H9 (cell line): Measurements from ENCODE around the gene GYG2. TPM values are rescaled to one million over a fixed set of nuclear protein-coding genes. Genes with fewer than 3 reads are reported as not detected.

ENCODE experiments used
- DNase-seq: peaks from one replicate; pipeline ENCODE4 v3.0.0-alpha.2; 2017
- H2AFZ ChIP-seq: one replicate; pipeline ENCODE4 v1.6.1; 2013; ENCODE audit warnings: mild to moderate bottlenecking, low read length, control low read depth, moderate library complexity
- H2AK5ac ChIP-seq: 2 replicates; pipeline ENCODE4 v1.6.1; 2013; ENCODE audit warnings: low read length, control low read depth, mixed read lengths; ENCODE audit not compliant: insufficient read length
- H2BK120ac ChIP-seq: one replicate; pipeline ENCODE4 v1.6.1; 2013; ENCODE audit warnings: low read depth, mild to moderate bottlenecking, low read length, control low read depth, inconsistent platforms; ENCODE audit not compliant: poor library complexity, severe bottlenecking
- H2BK12ac ChIP-seq: 2 replicates; pipeline ENCODE4 v1.6.1; 2013; ENCODE audit warnings: low read length, control low read depth, mixed read lengths, low read depth; ENCODE audit not compliant: insufficient read length
- H2BK15ac ChIP-seq: 2 replicates; pipeline ENCODE4 v1.6.1; 2013; ENCODE audit warnings: low read depth, low read length, control low read depth
- H2BK20ac ChIP-seq: one replicate; pipeline ENCODE4 v1.6.1; 2013; ENCODE audit warnings: low read depth, mild to moderate bottlenecking, low read length, control low read depth, inconsistent platforms; ENCODE audit not compliant: poor library complexity, severe bottlenecking
- H2BK5ac ChIP-seq: 2 replicates; pipeline ENCODE4 v1.6.1; 2013; ENCODE audit warnings: low read length, control low read depth, mixed read lengths; ENCODE audit not compliant: insufficient read length
- H3K14ac ChIP-seq: 2 replicates; pipeline ENCODE4 v1.6.1; 2013; ENCODE audit warnings: low read length, control low read depth; ENCODE audit not compliant: insufficient read depth
- H3K18ac ChIP-seq: 2 replicates; pipeline ENCODE4 v1.6.1; 2013; ENCODE audit warnings: low read depth, mild to moderate bottlenecking, mixed read lengths, low read length, control low read depth; ENCODE audit not compliant: insufficient read length
- H3K23ac ChIP-seq: 2 replicates; pipeline ENCODE4 v1.6.1; 2013; ENCODE audit warnings: low read length, control low read depth, mixed read lengths, low read depth; ENCODE audit not compliant: insufficient read length
- H3K23me2 ChIP-seq: 2 replicates; pipeline ENCODE4 v1.6.1; 2013; ENCODE audit warnings: low read depth, mild to moderate bottlenecking, mixed read lengths, low read length, control low read depth; ENCODE audit not compliant: insufficient read length, poor library complexity, severe bottlenecking
- H3K27ac ChIP-seq: 2 replicates; pipeline ENCODE4 v1.5.1; 2013; ENCODE audit warnings: low read length, control low read depth, mixed read lengths, low read depth; ENCODE audit not compliant: insufficient read length
- H3K27me3 ChIP-seq: 2 replicates; pipeline ENCODE4 v1.6.1; 2013; ENCODE audit warnings: low read length, control low read depth, inconsistent platforms; ENCODE audit not compliant: insufficient read depth
- H3K4ac ChIP-seq: 2 replicates; pipeline ENCODE4 v1.6.1; 2013; ENCODE audit warnings: low read depth, mild to moderate bottlenecking, control low read depth, inconsistent platforms, low read length, moderate library complexity
- H3K4me1 ChIP-seq: 2 replicates; pipeline ENCODE4 v1.6.1; 2013; ENCODE audit warnings: low read length, control low read depth, inconsistent platforms; ENCODE audit not compliant: insufficient read depth
- H3K4me2 ChIP-seq: 2 replicates; pipeline ENCODE4 v1.6.1; 2013; ENCODE audit warnings: low read length, control low read depth, mixed read lengths; ENCODE audit not compliant: insufficient read length, insufficient read depth
- H3K56ac ChIP-seq: 2 replicates; pipeline ENCODE4 v1.6.1; 2013; ENCODE audit warnings: low read depth, mild to moderate bottlenecking, mixed read lengths, low read length, control low read depth; ENCODE audit not compliant: insufficient read length
- H3K79me1 ChIP-seq: 2 replicates; pipeline ENCODE4 v1.6.1; 2013; ENCODE audit warnings: low read depth, mild to moderate bottlenecking, moderate library complexity, low read length, control low read depth, inconsistent platforms; ENCODE audit not compliant: insufficient read depth, poor library complexity, severe bottlenecking
- H3K79me2 ChIP-seq: 2 replicates; pipeline ENCODE4 v1.6.1; 2013; ENCODE audit warnings: low read length, control low read depth, inconsistent platforms; ENCODE audit not compliant: insufficient read depth
- H3K9ac ChIP-seq: 2 replicates; pipeline ENCODE4 v1.6.1; 2013; ENCODE audit warnings: low read length, control low read depth, mixed read lengths; ENCODE audit not compliant: insufficient read length; ENCODE audit errors: extremely low read depth
- H3K9me3 ChIP-seq: one replicate; pipeline ENCODE4 v1.6.1; 2013; ENCODE audit warnings: low read depth, low read length, inconsistent platforms; ENCODE audit not compliant: control insufficient read depth
- H3T11ph ChIP-seq: one replicate; pipeline ENCODE4 v1.6.1; 2013; ENCODE audit warnings: mild to moderate bottlenecking, low read length, control low read depth, inconsistent platforms
- H4K20me1 ChIP-seq: one replicate; pipeline ENCODE4 v1.6.1; 2013; ENCODE audit not compliant: control insufficient read depth, insufficient read length, insufficient read depth
- H4K5ac ChIP-seq: 2 replicates; pipeline ENCODE4 v1.6.1; 2013; ENCODE audit warnings: low read depth, mild to moderate bottlenecking, mixed read lengths, low read length, control low read depth; ENCODE audit not compliant: insufficient read length
- H4K8ac ChIP-seq: replicated peaks from 2 replicates; pipeline ENCODE4 v1.6.1; 2013; ENCODE audit warnings: low read length, control low read depth, mixed read lengths, low read depth; ENCODE audit not compliant: insufficient read length
- H4K91ac ChIP-seq: 2 replicates; pipeline ENCODE4 v1.6.1; 2013; ENCODE audit warnings: low read depth, mild to moderate bottlenecking, moderate library complexity, mixed read lengths, low read length, control low read depth; ENCODE audit not compliant: insufficient read length
- H3K27ac Mint-ChIP-seq, 3 experiments: 2 replicates in 2 of 3; 3 replicates in 1 of 3; pipeline ENCODE4 v1.8.0; 2020 to 2021; ENCODE audit warnings: mixed read lengths in 3 of 3, mild to moderate bottlenecking in 1 of 3, moderate library complexity in 1 of 3
- H3K27me3 Mint-ChIP-seq: 2 replicates; pipeline ENCODE4 v1.8.0; 2021; ENCODE audit warnings: low read depth, mild to moderate bottlenecking, moderate library complexity, mixed read lengths
- H3K36me3 Mint-ChIP-seq, 3 experiments: 2 replicates in 2 of 3; 3 replicates in 1 of 3; pipeline ENCODE4 v1.8.0; 2020 to 2021; ENCODE audit warnings: low read depth in 3 of 3, mixed read lengths in 3 of 3; ENCODE audit not compliant: insufficient read depth in 1 of 3
- H3K4me1 Mint-ChIP-seq, 2 experiments: 2 replicates each; pipeline ENCODE4 v1.8.0; 2020; ENCODE audit warnings: mixed read lengths in 2 of 2
- H3K4me3 Mint-ChIP-seq, 2 experiments: 2 replicates in 1 of 2; 3 replicates in 1 of 2; pipeline ENCODE4 v1.8.0; 2020 to 2021; ENCODE audit warnings: mild to moderate bottlenecking in 2 of 2, mixed read lengths in 2 of 2, moderate library complexity in 1 of 2
- H3K9me3 Mint-ChIP-seq, 2 experiments: 2 replicates in 1 of 2; 3 replicates in 1 of 2; pipeline ENCODE4 v1.8.0; 2020; ENCODE audit warnings: mild to moderate bottlenecking in 2 of 2, mixed read lengths in 2 of 2, moderate library complexity in 1 of 2
- CTCF ChIP-seq: fragments of 200-600 bp; sonication (generic); conservative IDR thresholded peaks from 3 replicates; pipeline ENCODE4 v1.8.0; 2021; ENCODE audit warnings: antibody characterized with exemption, mild to moderate bottlenecking
- WGBS: extraction: QIAGEN DNeasy Blood & Tissue Kit; methylation state at CpG from one replicate; pipeline ENCODE4 v1.1.7; 2013; ENCODE audit warnings: missing lambda C conversion rate, low lambda C conversion rate, mixed read lengths; ENCODE audit not compliant: insufficient read length; ENCODE audit errors: extremely low coverage; 5-methylcytosine and 5-hydroxymethylcytosine counted together
- total RNA-seq: library from RNA; stranded (reverse); gene quantifications from 2 replicates; pipeline ENCODE4 v1.2.1, GENCODE V29; 2021

GYG2 gene
- total RNA-seq, 1 experiment from 2014 or later: 95.9 TPM

- no peak overlapping the region for H2AFZ ChIP-seq
- H3K14ac ChIP-seq: no peak overlapping the region
- Mint-ChIP-seq H3K4me3 (no peak overlapping the region), H3K27ac (peak overlapping the region; percentile 21 to 89 (median 54); a peak in 6 of 7 replicates), H3K4me1 (peaks cover 6 to 9% of the 10 kb centered on the region in 2 experiments), H3K9me3 (no peaks in the 10 kb centered on the region; a peak in 1 of 5 replicates), H3K27me3 (no peaks in the 10 kb centered on the region), H3K36me3 (peaks cover 57 to 82% (median 72%) of the 10 kb centered on the region in 3 experiments)
- no peak overlapping the region for H4K8ac ChIP-seq
- no peaks in the 10 kb centered on the region for H3K79me1 ChIP-seq
- H4K91ac ChIP-seq: no peak overlapping the region
- no peak overlapping the region for H2BK120ac ChIP-seq
- H3K9ac ChIP-seq: no peak overlapping the region
- no peak overlapping the region for H2BK15ac ChIP-seq
- peak; percentile 52 for DNase-seq
- no peak overlapping the region for H3K4ac ChIP-seq
- no peak overlapping the region for H4K5ac ChIP-seq
- no CpG with 5 or more reads among the region's 6 CpGs for WGBS
- H3K27ac ChIP-seq: no peak overlapping the region
- no peaks in the 10 kb centered on the region for H3K27me3 ChIP-seq
- H4K20me1 ChIP-seq: no peaks in the 10 kb centered on the region
- no peaks in the 10 kb centered on the region for H3K79me2 ChIP-seq
- no peak overlapping the region for H2BK5ac ChIP-seq
- H3K4me1 ChIP-seq: no peaks in the 10 kb centered on the region; the same call in 1 of the 2 replicates
- no peak overlapping the region for H2AK5ac ChIP-seq
- no peak overlapping the region for H3T11ph ChIP-seq
- no peak overlapping the region for H3K4me2 ChIP-seq
- H2BK12ac ChIP-seq: no peak overlapping the region
- H2BK20ac ChIP-seq: no peak overlapping the region
- no peak overlapping the region for H3K56ac ChIP-seq
- no peak overlapping the region for H3K18ac ChIP-seq
- no peak for TF ChIP-seq CTCF
- no peaks in the 10 kb centered on the region for H3K23me2 ChIP-seq
- no peaks in the 10 kb centered on the region for H3K9me3 ChIP-seq
- no peak overlapping the region for H3K23ac ChIP-seq
Observed at GRCh38 chrX:2863646-2864045, 34.9 kb downstream of the GYG2 start.
